Uterus (tissue), 4 donors: ENCODE measurements around the gene MED13L. TPM values are rescaled to one million over a fixed set of nuclear protein-coding genes. Genes with fewer than 3 reads are reported as not detected.
A peak's percentile ranks its signal among the peaks of the same experiment; 100 is the strongest.

Experiments
- DNase-seq, 2 donors: peaks; one replicate each; pipeline ENCODE4 v3.0.0-alpha.2; 2019 to 2020
- H3K27ac ChIP-seq, 2 donors: fragments of 200-600 bp; sonication (generic); 1 replicate in 1 of 2; 2 replicates in 1 of 2; pipeline ENCODE4 v1.5.1; 2016 to 2018
- H3K27me3 ChIP-seq, 2 donors: fragments of 200-600 bp; sonication (generic); one replicate each; pipeline ENCODE4 v1.5.1; 2018 to 2019; ENCODE audit warnings: control low read depth in 1 of 2
- H3K36me3 ChIP-seq, 2 donors: fragments of 200-600 bp; sonication (generic); one replicate each; pipeline ENCODE4 v1.5.1; 2019; ENCODE audit warnings: control low read depth in 1 of 2
- H3K4me1 ChIP-seq, 2 donors: fragments of 200-600 bp; sonication (generic); one replicate each; pipeline ENCODE4 v1.5.1; 2018 to 2019; ENCODE audit warnings: control low read depth in 1 of 2
- H3K4me3 ChIP-seq, 2 donors: fragments of 200-600 bp; sonication (generic); 1 replicate in 1 of 2; 2 replicates in 1 of 2; pipeline ENCODE4 v1.5.1; 2018 to 2019; ENCODE audit warnings: mild to moderate bottlenecking in 1 of 2
- H3K9me3 ChIP-seq, 2 donors: fragments of 200-600 bp; sonication (generic); one replicate each; pipeline ENCODE4 v1.5.1; 2019; ENCODE audit warnings: control low read depth in 1 of 2
- CTCF ChIP-seq, 4 experiments: fragments of 200-600 bp in 2 of 4; fragments of 450-650 bp in 2 of 4; sonication (generic) in 2 of 4; IDR thresholded peaks; one replicate each; pipeline ENCODE4 v1.5.1; 2016 to 2019; ENCODE audit warnings: antibody characterized with exemption in 4 of 4, mild to moderate bottlenecking in 2 of 4, moderate library complexity in 1 of 4
- POLR2A ChIP-seq, 2 donors: fragments of 450-650 bp; IDR thresholded peaks; one replicate each; pipeline ENCODE4 v1.6.1; 2016; ENCODE audit warnings: antibody characterized with exemption in 2 of 2, mild to moderate bottlenecking in 1 of 2, moderate library complexity in 1 of 2
- intact Hi-C: fragments of 100-400 bp; cut with DNase I; formaldehyde crosslinking; loops from one replicate; pipeline ENCODE4 v1.15.1; 2023; ENCODE audit warnings: low total_unique reads
- total RNA-seq, 4 donors: library from RNA; depleted of rRNA in 3 of 4; stranded (reverse); fragments of >200 nt in 3 of 4; gene quantifications; one replicate each; pipeline versions ENCODE4 v1.1.0 to v1.2.4, GENCODE V29; 2014 to 2023
- donor health status: DM: yes; HTN: yes; CAD: no.

Gene MED13L
- total RNA-seq, 4 donors from 2014 or later = 189 to 314 (median 254) TPM

DNA sequence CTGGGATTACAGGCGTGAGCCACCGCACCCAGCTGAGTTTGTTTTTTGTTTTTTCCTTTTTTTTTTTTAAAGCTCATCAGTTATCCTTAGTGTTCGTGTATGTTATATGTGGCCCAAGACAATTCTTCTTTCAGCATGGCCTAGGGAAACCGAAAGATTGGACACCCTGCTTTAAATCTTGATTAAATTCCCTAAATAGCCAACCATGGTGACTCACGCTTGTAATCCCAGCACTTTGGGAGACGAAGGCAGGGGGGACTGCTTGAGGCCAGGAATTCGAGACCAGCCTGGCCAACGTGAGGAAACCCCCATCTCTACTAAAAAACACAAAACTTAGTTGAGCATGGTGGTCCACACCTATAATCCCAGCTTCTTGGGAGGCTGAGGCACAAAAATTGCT is 131.1 kb downstream of the MED13L start:
- intact Hi-C loops = no loop called here
- TF ChIP-seq CTCF (IDR thresholded peaks at IDR 0.05) (no peak), POLR2A (IDR thresholded peaks at IDR 0.05) (no peak)
- Histone ChIP-seq H3K27me3 (no peaks in the 10 kb centered on the region), H3K9me3 (no peaks in the 10 kb centered on the region), H3K27ac (no peak overlapping the region), H3K4me1 (peaks cover 9 to 24% of the 10 kb centered on the region in 2 donors), H3K36me3 (no peaks in the 10 kb centered on the region), H3K4me3 (no peak overlapping the region)
- no peak for DNase-seq

DNA sequence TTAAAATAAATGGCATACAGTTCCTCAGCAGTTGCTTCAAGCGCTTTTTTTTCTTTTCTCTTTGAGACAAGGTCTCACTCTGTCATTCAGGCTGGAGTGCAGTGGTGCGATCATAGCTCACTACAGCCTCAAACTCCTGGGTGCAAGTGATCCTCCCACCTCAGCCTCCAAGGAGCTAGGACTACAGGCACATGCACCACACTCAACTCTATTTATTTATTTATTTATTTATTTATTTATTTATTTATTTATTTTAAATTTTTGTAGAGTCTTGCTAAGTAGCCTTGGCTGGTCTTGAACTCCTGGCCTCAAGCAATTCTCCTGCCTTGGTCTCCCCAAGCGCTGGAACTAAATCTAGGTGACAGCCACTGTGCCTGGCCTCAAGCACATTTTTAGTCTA is 132.0 kb downstream of the MED13L start:
- Histone ChIP-seq H3K36me3 (no peaks in the 10 kb centered on the region), H3K4me1 (peaks cover 9 to 27% of the 10 kb centered on the region in 2 donors), H3K27me3 (no peaks in the 10 kb centered on the region), H3K9me3 (no peaks in the 10 kb centered on the region), H3K27ac (no peak overlapping the region), H3K4me3 (no peak overlapping the region)
- no peak for TF ChIP-seq POLR2A (IDR thresholded peaks at IDR 0.05)
- TF ChIP-seq CTCF (IDR thresholded peaks at IDR 0.05) = no peak
- intact Hi-C loops = no loop called here
- DNase-seq = no peak

DNA sequence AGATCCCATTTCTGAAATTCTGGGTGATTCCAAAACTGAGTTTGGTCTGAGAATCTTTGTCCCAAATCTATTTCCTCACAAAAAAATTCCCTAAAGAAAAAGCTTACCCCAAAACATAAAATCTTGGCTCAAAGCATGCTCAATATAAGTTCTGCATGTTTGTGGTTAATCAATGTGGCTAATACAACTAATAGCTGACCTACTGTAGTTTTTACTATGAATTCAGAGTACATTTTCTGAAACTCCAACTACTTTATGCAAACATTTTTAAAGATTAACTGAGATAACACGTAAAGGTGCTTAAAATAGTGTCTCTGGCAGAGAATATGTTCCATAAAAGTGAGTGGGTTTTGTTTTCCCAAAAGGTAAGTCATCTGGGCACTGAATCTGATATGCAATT is 133.1 kb downstream of the MED13L start:
- Histone ChIP-seq H3K9me3 (no peaks in the 10 kb centered on the region), H3K4me3 (no peak overlapping the region), H3K27me3 (no peaks in the 10 kb centered on the region), H3K4me1 (peaks cover 9 to 32% of the 10 kb centered on the region in 2 donors), H3K36me3 (no peaks in the 10 kb centered on the region), H3K27ac (no peak overlapping the region)
- intact Hi-C loops = no loop called here
- no peak for TF ChIP-seq CTCF (IDR thresholded peaks at IDR 0.05)
- no peak for TF ChIP-seq POLR2A (IDR thresholded peaks at IDR 0.05)
- DNase-seq = no peak

DNA sequence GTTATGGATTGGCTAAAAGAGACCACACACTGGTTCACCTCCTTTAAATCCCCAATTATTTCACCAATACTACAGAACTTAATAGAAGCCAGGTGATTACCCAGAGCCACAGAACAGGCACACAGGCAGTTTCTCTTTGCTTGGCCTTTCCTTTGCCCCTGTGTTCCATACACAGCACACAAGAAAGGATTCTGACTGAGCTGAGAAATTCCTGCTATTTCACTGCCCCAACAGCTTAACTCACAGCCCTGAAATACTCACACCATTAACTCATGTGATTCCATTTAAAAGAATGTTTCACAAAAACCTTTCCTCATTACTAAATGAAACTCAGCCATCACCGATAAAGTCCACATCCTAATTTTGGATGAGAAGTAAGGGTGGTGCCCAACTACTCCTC is 133.6 kb downstream of the MED13L start:
- TF ChIP-seq CTCF (IDR thresholded peaks at IDR 0.05) = no peak
- TF ChIP-seq POLR2A (IDR thresholded peaks at IDR 0.05) = no peak
- Histone ChIP-seq H3K27me3 (no peaks in the 10 kb centered on the region), H3K4me3 (no peak overlapping the region), H3K27ac (peak overlapping the region; percentile 33 to 46), H3K36me3 (no peaks in the 10 kb centered on the region), H3K4me1 (peaks cover 9 to 27% of the 10 kb centered on the region in 2 donors), H3K9me3 (no peaks in the 10 kb centered on the region)
- intact Hi-C loops = no loop called here
- no peak for DNase-seq

- Histone ChIP-seq H3K36me3 (no peaks in the 10 kb centered on the region), H3K4me1 (peaks cover 9 to 26% of the 10 kb centered on the region in 2 donors), H3K9me3 (no peaks in the 10 kb centered on the region), H3K27ac (peak overlapping the region; percentile 33 to 46), H3K4me3 (no peak overlapping the region), H3K27me3 (no peaks in the 10 kb centered on the region)
- intact Hi-C loops = no loop called here
- TF ChIP-seq CTCF (IDR thresholded peaks at IDR 0.05) = no peak
- no peak for TF ChIP-seq POLR2A (IDR thresholded peaks at IDR 0.05)
- no peak for DNase-seq
These were observed 134.3 kb downstream of the MED13L start for GRCh38 chr12:116142936-116143898.
